Parathyroid adenoma (tissue), 2 donors: ENCODE measurements around the gene NEK2.

Source experiments
- H2AFZ ChIP-seq: fragments of 300-600 bp; sonication (generic); one replicate; pipeline ENCODE4 v1.7.0; 2017; ENCODE audit warnings: antibody characterized with exemption, mild to moderate bottlenecking
- H3K27ac ChIP-seq: fragments of 300-600 bp; sonication (generic); one replicate; pipeline ENCODE4 v1.7.0; 2017
- H3K27me3 ChIP-seq: fragments of 300-600 bp; sonication (generic); one replicate; pipeline ENCODE4 v1.7.0; 2017; ENCODE audit warnings: low read length; ENCODE audit not compliant: control insufficient read depth, insufficient read depth
- H3K36me3 ChIP-seq: fragments of 300-600 bp; sonication (generic); one replicate; pipeline ENCODE4 v1.7.0; 2017; ENCODE audit warnings: low read length; ENCODE audit not compliant: control insufficient read depth, insufficient read depth
- H3K4me1 ChIP-seq: fragments of 300-600 bp; sonication (generic); one replicate; pipeline ENCODE4 v1.7.0; 2017; ENCODE audit warnings: control low read depth
- H3K4me2 ChIP-seq: fragments of 300-600 bp; sonication (generic); one replicate; pipeline ENCODE4 v1.7.0; 2017; ENCODE audit warnings: low read length
- H3K4me3 ChIP-seq: fragments of 300-600 bp; sonication (generic); one replicate; pipeline ENCODE4 v1.7.0; 2017; ENCODE audit warnings: low read depth, low read length
- H3K79me2 ChIP-seq: fragments of 300-600 bp; sonication (generic); one replicate; pipeline ENCODE4 v1.7.0; 2017; ENCODE audit warnings: control low read depth
- H3K9ac ChIP-seq: fragments of 300-600 bp; sonication (generic); one replicate; pipeline ENCODE4 v1.7.0; 2017; ENCODE audit warnings: mild to moderate bottlenecking
- H3K9me3 ChIP-seq: fragments of 300-600 bp; sonication (generic); one replicate; pipeline ENCODE4 v1.7.0; 2017; ENCODE audit warnings: low read length; ENCODE audit not compliant: control insufficient read depth
- CTCF ChIP-seq: fragments of 300-600 bp; sonication (generic); IDR thresholded peaks from one replicate; pipeline ENCODE4 v1.7.0; 2017; ENCODE audit warnings: antibody characterized with exemption, mild to moderate bottlenecking
- donor health status: primary hyperparathyroidism.

NEK2 gene

GRCh38 chr1:211625040-211625439, 50.4 kb downstream of the NEK2 start:
- no peak overlapping the region for H2AFZ ChIP-seq
- no peak for TF ChIP-seq CTCF

GRCh38 chr1:211623515-211623914, 51.9 kb downstream of the NEK2 start:
- TF ChIP-seq CTCF: no peak
- Histone ChIP-seq H3K27ac (no peak overlapping the region), H2AFZ (no peak overlapping the region), H3K27me3 (no peaks in the 10 kb centered on the region), H3K36me3 (no peaks in the 10 kb centered on the region), H3K4me2 (no peak overlapping the region), H3K9me3 (no peaks in the 10 kb centered on the region), H3K79me2 (no peaks in the 10 kb centered on the region), H3K4me3 (no peak overlapping the region), H3K4me1 (no peaks in the 10 kb centered on the region), H3K9ac (no peak overlapping the region)

More at GRCh38 chr1:211625040-211625439, 50.4 kb downstream of the NEK2 start:
- no peaks in the 10 kb centered on the region for H3K79me2 ChIP-seq
- H3K4me3 ChIP-seq: no peak overlapping the region
- no peak overlapping the region for H3K27ac ChIP-seq
- no peak overlapping the region for H3K9ac ChIP-seq
- H3K4me1 ChIP-seq: no peaks in the 10 kb centered on the region
- no peaks in the 10 kb centered on the region for H3K36me3 ChIP-seq
- no peaks in the 10 kb centered on the region for H3K9me3 ChIP-seq
- no peak overlapping the region for H3K4me2 ChIP-seq
- no peaks in the 10 kb centered on the region for H3K27me3 ChIP-seq

GRCh38 chr1:211621447-211622198, 53.8 kb downstream of the NEK2 start:
- Histone ChIP-seq H3K9ac (no peak overlapping the region), H3K36me3 (no peaks in the 10 kb centered on the region), H3K79me2 (no peaks in the 10 kb centered on the region), H3K4me2 (no peak overlapping the region), H3K27ac (no peak overlapping the region), H2AFZ (no peak overlapping the region), H3K27me3 (no peaks in the 10 kb centered on the region), H3K9me3 (no peaks in the 10 kb centered on the region), H3K4me3 (no peak overlapping the region), H3K4me1 (no peaks in the 10 kb centered on the region)
- TF ChIP-seq CTCF: no peak

GRCh38 chr1:211620097-211620496, 55.3 kb downstream of the NEK2 start:
- H3K27me3 ChIP-seq: no peaks in the 10 kb centered on the region
- H2AFZ ChIP-seq: no peak overlapping the region
- no peaks in the 10 kb centered on the region for H3K36me3 ChIP-seq
- H3K9ac ChIP-seq: no peak overlapping the region
- no peak for TF ChIP-seq CTCF
- H3K79me2 ChIP-seq: no peaks in the 10 kb centered on the region
- no peak overlapping the region for H3K27ac ChIP-seq
- H3K4me1 ChIP-seq: no peaks in the 10 kb centered on the region
- no peak overlapping the region for H3K4me2 ChIP-seq
- H3K4me3 ChIP-seq: no peak overlapping the region
- no peaks in the 10 kb centered on the region for H3K9me3 ChIP-seq
